Epithelial cell of esophagus (primary cell): Measurements from ENCODE around the gene TRIM8.
A peak's percentile ranks its signal among the peaks of the same experiment; 100 is the strongest.

Experiments
- DNase-seq: peaks from one replicate; pipeline ENCODE4 v3.0.0; 2010; ENCODE audit warnings: low read depth
- H3K4me3 ChIP-seq: 2 replicates; pipeline ENCODE4 v1.5.1; 2011; ENCODE audit warnings: mild to moderate bottlenecking, low read length, control low read depth
- TF ChIP-seq, protein P1 (sequence below): IDR thresholded peaks from 2 replicates; pipeline ENCODE4 v1.5.1; 2011; ENCODE audit warnings: low read depth, mild to moderate bottlenecking, low read length, control low read depth, inconsistent platforms; ENCODE audit not compliant: insufficient read depth; ENCODE audit errors: missing control alignments

Gene TRIM8

DNA sequence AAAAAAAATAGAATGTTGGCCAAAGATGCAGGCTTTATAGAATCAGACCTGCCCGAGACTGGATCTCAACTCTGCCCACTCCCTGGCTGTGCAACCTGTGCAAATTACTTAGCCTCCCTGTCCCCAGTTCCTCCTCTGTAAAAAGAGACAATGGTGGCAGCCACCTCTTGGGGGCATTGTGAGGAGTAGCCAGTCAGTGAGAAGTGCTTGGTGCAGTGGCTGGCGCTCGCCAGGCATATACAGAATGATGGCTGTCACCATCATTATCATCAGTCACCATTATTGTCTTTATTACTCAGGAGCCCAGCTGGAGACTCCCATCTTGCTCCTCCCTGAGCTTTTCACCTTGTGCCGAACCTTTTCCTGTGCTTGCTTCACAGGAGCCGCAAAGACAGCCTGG, 29.4 kb upstream of the TRIM8 start:
- TF ChIP-seq, protein P1, sequence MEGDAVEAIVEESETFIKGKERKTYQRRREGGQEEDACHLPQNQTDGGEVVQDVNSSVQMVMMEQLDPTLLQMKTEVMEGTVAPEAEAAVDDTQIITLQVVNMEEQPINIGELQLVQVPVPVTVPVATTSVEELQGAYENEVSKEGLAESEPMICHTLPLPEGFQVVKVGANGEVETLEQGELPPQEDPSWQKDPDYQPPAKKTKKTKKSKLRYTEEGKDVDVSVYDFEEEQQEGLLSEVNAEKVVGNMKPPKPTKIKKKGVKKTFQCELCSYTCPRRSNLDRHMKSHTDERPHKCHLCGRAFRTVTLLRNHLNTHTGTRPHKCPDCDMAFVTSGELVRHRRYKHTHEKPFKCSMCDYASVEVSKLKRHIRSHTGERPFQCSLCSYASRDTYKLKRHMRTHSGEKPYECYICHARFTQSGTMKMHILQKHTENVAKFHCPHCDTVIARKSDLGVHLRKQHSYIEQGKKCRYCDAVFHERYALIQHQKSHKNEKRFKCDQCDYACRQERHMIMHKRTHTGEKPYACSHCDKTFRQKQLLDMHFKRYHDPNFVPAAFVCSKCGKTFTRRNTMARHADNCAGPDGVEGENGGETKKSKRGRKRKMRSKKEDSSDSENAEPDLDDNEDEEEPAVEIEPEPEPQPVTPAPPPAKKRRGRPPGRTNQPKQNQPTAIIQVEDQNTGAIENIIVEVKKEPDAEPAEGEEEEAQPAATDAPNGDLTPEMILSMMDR, result no peak

DNA sequence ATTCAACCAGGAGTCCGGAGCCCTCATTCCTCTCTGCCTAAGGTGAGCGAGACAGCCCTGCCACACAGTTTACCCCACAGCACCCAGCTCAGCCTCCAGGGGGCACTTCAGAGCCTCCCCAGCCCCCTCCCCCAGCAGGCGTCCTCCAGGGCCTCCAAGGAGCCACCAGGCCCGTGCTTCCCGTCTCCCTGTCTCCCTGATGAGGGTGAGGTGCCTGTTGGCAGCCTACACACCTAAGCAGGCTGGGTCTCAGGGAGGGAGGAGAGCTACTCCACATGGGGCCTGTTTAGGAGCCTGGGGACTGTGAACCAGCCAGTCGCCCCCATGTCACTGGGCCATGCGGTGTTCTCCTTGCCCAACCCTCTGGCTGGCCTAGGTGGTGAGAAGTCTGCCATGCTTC, 28.9 kb upstream of the TRIM8 start:
- DNase-seq, result no peak
- H3K4me3 ChIP-seq, result no peak overlapping the region
- TF ChIP-seq, protein P1, result peak; percentile 16

More for the DNA sequence above, 29.4 kb upstream of the TRIM8 start:
- H3K4me3 ChIP-seq, result no peak overlapping the region
- no peak for DNase-seq

DNA sequence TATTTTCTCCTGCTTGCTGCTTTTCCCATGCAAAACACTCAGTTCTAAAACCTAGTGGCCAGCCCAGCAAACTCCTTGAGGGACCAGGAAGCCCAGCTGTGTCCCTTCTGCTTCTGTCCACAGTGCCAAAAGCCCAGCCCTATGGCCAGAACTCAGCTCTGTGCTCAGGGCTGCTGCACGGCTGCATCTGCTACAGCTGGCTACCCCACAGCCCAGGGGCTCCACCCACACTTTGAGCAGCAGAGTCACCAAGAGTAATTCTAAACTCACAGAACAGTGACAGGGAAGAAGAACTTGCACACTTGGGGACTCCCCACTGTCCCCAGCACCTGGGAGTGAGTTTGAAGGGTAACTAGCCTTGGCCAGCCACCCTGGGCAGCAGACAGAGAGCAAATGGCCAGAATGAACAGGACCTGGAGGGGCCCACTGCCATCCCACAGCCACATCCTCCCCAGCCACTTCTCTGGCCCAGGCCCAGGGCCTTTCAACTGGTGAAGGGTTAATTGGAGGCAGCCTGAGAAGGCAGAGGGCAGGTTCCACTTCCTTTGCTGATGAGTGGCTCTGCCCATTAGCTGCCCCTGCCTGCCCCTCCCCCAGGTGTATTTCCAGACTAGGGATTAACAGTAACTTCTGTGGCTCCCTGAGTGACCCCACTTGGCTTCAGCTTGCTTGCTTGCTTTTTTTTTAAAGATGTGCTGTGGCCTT, 28.1 kb upstream of the TRIM8 start:
- H3K4me3 ChIP-seq, result no peak overlapping the region
- TF ChIP-seq, protein P1, result no peak
- DNase-seq, result no peak

DNA sequence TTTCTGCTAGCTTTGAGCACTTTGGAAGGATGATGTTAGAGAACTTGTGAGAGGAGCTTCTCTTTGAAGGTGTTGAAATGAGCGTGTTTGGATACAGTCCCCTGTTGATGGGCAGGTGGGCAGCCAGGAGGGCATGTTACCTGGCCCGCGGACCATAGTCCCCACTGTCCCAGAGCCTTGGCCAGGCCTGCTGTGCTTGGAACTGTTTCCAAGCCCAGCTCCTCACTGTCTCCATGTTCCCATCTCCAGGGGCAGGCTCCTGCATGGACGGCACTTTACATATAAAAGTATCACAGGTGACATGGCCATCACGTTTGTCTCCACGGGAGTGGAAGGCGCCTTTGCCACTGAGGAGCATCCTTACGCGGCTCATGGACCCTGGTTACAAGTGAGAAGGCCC, 27.2 kb upstream of the TRIM8 start:
- no peak overlapping the region for H3K4me3 ChIP-seq
- TF ChIP-seq, protein P1, result no peak
- DNase-seq, result no peak

DNA sequence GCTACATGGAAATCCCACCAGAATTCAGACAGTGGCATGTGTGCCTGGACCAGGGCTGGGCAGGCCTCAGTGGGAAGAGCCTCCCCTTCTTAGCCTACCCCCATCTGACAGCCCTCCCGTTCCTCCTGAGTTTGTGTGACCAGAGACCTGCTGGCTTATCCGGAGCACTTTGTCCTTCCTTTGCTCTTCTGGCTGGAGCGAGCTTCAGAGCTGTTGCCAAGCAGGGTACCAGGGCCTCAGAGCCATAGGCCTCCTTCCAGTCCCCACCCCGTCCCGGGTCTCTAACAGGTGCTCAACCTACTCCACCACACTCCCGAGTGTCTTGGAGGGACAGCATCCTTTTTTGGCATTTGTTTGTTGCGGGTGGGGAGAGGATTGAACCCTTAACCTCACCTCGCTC, 26.5 kb upstream of the TRIM8 start:
- no peak for DNase-seq
- H3K4me3 ChIP-seq, result no peak overlapping the region
- TF ChIP-seq, protein P1, result no peak

DNA sequence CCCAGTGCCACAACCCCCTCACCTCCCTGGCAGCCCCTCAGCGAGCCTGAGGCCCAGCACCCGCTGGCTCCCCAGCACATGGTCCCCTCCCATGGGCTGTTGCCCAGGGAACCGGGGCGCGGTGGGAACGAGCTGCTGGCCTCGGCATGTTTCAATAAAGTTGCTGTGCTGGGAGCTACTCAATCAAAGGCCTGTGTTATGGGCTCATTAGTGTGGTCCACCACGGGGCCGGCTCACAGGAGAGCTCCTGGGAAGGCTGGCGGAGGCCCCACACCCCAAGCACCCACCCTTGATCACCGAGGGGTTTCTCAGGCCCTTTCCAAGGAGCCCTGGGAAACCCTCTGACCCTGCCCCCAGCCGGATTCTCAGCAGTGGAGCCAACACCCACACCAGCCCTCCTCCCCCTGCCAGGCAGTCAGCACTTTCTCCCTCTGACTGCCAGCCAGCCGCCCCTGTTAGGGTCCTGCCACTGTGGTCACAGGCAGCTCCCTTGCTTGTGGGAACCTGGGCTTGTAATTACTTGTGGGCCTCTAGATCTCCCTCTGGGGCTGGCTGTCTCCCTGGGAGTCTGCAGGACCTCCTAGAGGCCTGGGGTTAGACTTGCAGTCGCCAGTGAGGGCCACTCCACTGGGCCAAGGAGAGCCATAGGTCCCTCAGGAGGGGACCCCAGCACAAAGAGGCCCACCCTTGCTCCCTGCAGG, 24.8 kb upstream of the TRIM8 start:
- TF ChIP-seq, protein P1, result no peak
- no peak for DNase-seq
- H3K4me3 ChIP-seq, result no peak overlapping the region
